Left lung (tissue), 10 donors: ENCODE results near the gene SUV39H2. TPM values are rescaled to one million over a fixed set of nuclear protein-coding genes. Genes with fewer than 3 reads are reported as not detected.

ENCODE experiments used
- ATAC-seq: fragments of 200-7000 bp; cut with Tn5 transposase; one replicate; pipeline ENCODE4 v1.9.1; 2020; ENCODE audit warnings: moderate library complexity
- DNase-seq, 4 donors: peaks; one replicate each; pipeline ENCODE4 v3.0.0-alpha.2; 2013 to 2020
- H3K27ac ChIP-seq, 2 donors: fragments of 200-600 bp; sonication (generic) in 1 of 2; one replicate each; pipeline versions ENCODE4 v1.5.0 to v1.8.0; 2020 to 2021
- H3K27me3 ChIP-seq, 2 donors: fragments of 200-600 bp; sonication (generic) in 1 of 2; one replicate each; pipeline versions ENCODE4 v1.5.0 to v1.8.0; 2020 to 2021
- H3K36me3 ChIP-seq, 2 donors: fragments of 200-600 bp; sonication (generic) in 1 of 2; one replicate each; pipeline versions ENCODE4 v1.5.0 to v1.8.0; 2020 to 2021
- H3K4me1 ChIP-seq, 2 donors: fragments of 200-600 bp; one replicate each; pipeline ENCODE4 v1.8.0; 2021
- H3K4me3 ChIP-seq, 2 donors: fragments of 200-600 bp; sonication (generic) in 1 of 2; one replicate each; pipeline versions ENCODE4 v1.5.0 to v1.8.0; 2020 to 2021; ENCODE audit warnings: mild to moderate bottlenecking in 1 of 2
- H3K9me3 ChIP-seq, 2 donors: fragments of 200-600 bp; sonication (generic) in 1 of 2; one replicate each; pipeline versions ENCODE4 v1.5.0 to v1.8.0; 2020 to 2021
- intact Hi-C, 2 donors: fragments of 100-400 bp; cut with DNase I; formaldehyde crosslinking; loops; one replicate each; pipeline versions ENCODE4 v1.11.2 to v1.14.2; 2022
- polyA plus RNA-seq, 6 donors: library from polyadenylated mRNA; unstranded; fragments of 120-200 nt; gene quantifications; one replicate each; pipeline ENCODE4 v1.2.1, GENCODE V29; 2013; ENCODE audit not compliant: insufficient read length in 6 of 6
- total RNA-seq, 2 donors: library from RNA; stranded (reverse); fragmentation: NEBNext Ultra II Directional; extraction: Animal tissue kit (Norgen Biotek cat#: 25700); gene quantifications; one replicate each; pipeline ENCODE4 v1.2.1, GENCODE V29; 2021
- TF ChIP-seq, protein P1 (sequence below), 2 donors: fragments of 200-600 bp; sonication (generic) in 1 of 2; IDR thresholded peaks; one replicate each; pipeline versions ENCODE4 v1.5.0 to v1.8.0; 2021; ENCODE audit warnings: antibody characterized with exemption in 2 of 2
- donor health status: DM: no; HTN: yes; CAD: no.
- donor health status: DM: no; HTN: no; CAD: no.

The SUV39H2 gene
- total and polyA plus RNA-seq, 8 donors: 10.1 to 18.5 (median 16.6) TPM

DNA sequence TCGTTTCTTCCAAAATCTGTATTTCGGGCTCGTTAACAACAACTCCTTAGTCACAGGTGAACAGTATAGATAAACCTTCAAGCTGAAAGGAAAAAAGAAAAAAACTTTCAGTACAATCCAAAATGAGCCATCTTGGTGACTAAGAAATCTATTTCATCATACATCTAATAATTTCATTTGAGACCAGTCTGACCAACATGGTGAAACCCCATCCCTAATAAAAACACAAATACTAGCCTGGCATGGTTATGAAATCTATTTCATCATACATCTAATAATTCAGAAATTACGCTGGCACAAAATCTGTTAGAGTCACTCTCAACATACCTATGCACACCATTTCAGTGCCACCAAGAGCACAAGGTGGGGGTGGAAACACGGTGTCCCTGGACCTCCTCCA lies 66.4 kb downstream of the SUV39H2 start:
- Histone ChIP-seq H3K4me1 (peaks cover 0 to 4% of the 10 kb centered on the region in 2 donors), H3K4me3 (no peak overlapping the region), H3K9me3 (no peaks in the 10 kb centered on the region), H3K36me3 (peaks cover 0 to 80% of the 10 kb centered on the region in 2 donors), H3K27me3 (no peaks in the 10 kb centered on the region), H3K27ac (no peak overlapping the region)
- TF ChIP-seq, protein P1, sequence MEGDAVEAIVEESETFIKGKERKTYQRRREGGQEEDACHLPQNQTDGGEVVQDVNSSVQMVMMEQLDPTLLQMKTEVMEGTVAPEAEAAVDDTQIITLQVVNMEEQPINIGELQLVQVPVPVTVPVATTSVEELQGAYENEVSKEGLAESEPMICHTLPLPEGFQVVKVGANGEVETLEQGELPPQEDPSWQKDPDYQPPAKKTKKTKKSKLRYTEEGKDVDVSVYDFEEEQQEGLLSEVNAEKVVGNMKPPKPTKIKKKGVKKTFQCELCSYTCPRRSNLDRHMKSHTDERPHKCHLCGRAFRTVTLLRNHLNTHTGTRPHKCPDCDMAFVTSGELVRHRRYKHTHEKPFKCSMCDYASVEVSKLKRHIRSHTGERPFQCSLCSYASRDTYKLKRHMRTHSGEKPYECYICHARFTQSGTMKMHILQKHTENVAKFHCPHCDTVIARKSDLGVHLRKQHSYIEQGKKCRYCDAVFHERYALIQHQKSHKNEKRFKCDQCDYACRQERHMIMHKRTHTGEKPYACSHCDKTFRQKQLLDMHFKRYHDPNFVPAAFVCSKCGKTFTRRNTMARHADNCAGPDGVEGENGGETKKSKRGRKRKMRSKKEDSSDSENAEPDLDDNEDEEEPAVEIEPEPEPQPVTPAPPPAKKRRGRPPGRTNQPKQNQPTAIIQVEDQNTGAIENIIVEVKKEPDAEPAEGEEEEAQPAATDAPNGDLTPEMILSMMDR (IDR thresholded peaks at IDR 0.05): no peak
- intact Hi-C loops: no loop called here
- no peak for DNase-seq
- no peak for ATAC-seq

DNA sequence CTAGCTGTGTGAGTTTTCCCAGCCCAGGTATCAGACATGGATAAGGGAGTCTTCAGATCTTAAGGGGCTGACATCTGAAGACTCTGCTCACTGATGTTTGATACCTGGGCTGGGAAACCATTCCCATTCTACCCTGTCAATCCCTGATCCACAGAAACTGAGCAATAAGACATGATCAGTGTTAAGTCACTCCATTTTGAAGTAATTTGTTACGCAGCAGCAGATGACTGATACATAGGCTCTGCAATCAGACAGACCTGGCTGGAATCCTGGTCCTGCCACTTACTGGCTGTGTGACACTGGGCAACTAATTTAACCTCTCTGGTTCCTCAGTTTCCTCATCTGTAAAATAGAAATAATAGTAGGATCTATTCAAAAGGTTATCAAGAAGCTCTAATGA lies 68.6 kb downstream of the SUV39H2 start:
- DNase-seq (no peak), ATAC-seq (no peak)
- TF ChIP-seq, protein P1 (IDR thresholded peaks at IDR 0.05): no peak
- H3K27ac ChIP-seq: no peak overlapping the region
- intact Hi-C loops: no loop called here
- no peaks in the 10 kb centered on the region for H3K27me3 ChIP-seq
- peaks cover 0 to 25% of the 10 kb centered on the region in 2 donors for H3K4me1 ChIP-seq
- H3K36me3 ChIP-seq: peaks cover 0 to 62% of the 10 kb centered on the region in 2 donors
- H3K4me3 ChIP-seq: no peak overlapping the region
- H3K9me3 ChIP-seq: no peaks in the 10 kb centered on the region

DNA sequence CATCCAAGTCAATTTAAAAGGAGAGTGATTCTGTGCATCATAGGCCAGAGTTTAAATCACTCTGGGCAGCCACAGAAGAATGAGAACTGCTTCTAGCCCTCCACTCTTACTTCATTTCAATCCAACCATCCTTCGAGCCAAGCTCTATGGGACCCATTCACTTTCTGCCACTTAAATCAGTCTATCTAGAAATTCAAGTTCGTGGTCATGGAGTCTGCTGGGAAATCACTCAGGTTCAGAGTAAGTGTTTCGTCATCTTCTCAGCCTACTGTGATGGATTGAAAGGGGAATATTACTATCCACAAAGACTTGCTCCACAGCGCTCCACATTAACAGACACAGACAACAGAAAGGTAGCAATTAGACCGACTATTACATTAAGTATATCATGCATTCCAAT lies 70.6 kb downstream of the SUV39H2 start:
- Histone ChIP-seq H3K9me3 (no peaks in the 10 kb centered on the region), H3K4me3 (no peak overlapping the region), H3K27ac (no peak overlapping the region), H3K36me3 (peaks cover 0 to 42% of the 10 kb centered on the region in 2 donors), H3K27me3 (no peaks in the 10 kb centered on the region), H3K4me1 (peaks cover 8 to 37% of the 10 kb centered on the region in 2 donors)
- intact Hi-C loops: no loop called here
- TF ChIP-seq, protein P1 (IDR thresholded peaks at IDR 0.05): no peak
- ATAC-seq (no peak), DNase-seq (no peak)

DNA sequence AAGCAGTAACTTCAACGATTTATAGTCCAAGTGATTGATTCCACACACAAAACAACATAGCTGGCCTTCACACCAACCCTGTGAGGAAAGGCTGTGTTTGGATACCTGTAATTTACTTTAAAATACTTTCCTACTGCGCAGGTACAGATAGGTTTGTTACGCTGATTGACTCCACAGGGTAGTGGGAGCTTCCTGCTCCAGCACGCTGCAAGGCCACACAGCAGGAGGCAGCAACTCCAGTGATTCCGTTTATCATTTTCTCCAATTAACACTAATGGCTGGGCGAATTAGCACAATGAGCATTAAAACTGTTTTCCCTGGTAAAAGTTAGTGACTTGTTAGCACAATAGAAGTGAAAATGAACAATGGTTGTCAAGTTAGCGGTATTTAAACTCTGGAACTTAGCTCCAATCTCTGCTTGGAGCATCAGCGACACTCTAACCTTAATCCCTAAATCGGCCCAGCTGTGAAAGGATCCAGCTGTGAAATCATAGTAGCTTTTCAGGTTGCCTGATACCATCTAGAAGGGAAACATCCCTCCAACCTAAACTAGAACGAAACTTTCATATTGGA lies 74.3 kb downstream of the SUV39H2 start:
- peaks cover 8 to 47% of the 10 kb centered on the region in 2 donors for H3K4me1 ChIP-seq
- no peak for ATAC-seq
- TF ChIP-seq, protein P1 (IDR thresholded peaks at IDR 0.05): no peak
- peak overlapping the region; percentile 69 to 92 for H3K4me3 ChIP-seq
- no peaks in the 10 kb centered on the region for H3K9me3 ChIP-seq
- H3K36me3 ChIP-seq: peaks cover 0 to 8% of the 10 kb centered on the region in 2 donors
- H3K27ac ChIP-seq: peak overlapping the region; percentile 75 to 95
- no peaks in the 10 kb centered on the region for H3K27me3 ChIP-seq
- intact Hi-C loops: no loop called here
- peak in 1 of 4 donors; percentile 11 for DNase-seq

DNA sequence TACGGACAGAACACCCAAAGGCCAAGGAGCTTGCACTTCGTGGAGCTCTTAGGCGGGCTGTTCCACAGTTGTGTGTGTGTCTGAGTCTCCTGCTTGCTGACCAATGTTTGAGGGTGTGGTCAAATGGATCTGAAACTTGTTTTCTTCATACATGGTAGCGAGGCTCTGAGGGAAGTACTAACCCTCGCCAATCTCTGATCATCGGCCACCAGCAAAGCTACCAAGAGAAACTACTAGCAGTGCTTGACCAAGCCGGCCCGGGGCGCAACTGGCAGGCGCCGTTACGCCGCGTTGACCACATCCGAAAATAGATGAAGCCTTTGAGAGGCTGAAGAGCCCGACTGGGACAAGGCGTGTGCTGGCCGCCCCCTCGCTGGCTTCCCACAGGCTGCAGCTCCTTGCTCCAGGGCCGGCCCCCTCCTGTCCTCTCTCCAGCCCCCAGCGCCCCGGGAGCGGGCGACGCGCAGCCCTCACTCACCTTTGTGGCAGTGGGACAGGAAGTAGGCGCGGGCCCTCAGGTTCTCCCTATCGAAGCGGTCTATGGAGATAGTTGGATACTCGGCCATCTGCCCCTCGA lies 74.8 kb downstream of the SUV39H2 start:
- Histone ChIP-seq H3K4me3 (peak overlapping the region; percentile 69 to 92), H3K27ac (peak overlapping the region; percentile 75 to 95), H3K4me1 (peaks cover 8 to 47% of the 10 kb centered on the region in 2 donors), H3K9me3 (no peaks in the 10 kb centered on the region), H3K36me3 (peaks cover 0 to 2% of the 10 kb centered on the region in 2 donors), H3K27me3 (no peaks in the 10 kb centered on the region)
- TF ChIP-seq, protein P1 (IDR thresholded peaks at IDR 0.05): no peak
- intact Hi-C loops: no loop called here
- peak; percentile 54 for ATAC-seq
- peak in 1 of 4 donors; percentile 42 for DNase-seq

Other genes starting within 250 kb of the SUV39H2 start
- gene FAM107B, start 104.0 kb upstream of the SUV39H2 start, total RNA-seq: 10 to 100 TPM; 66.2 to 75.6 TPM
- gene FAM107B, start 104.0 kb upstream of the SUV39H2 start, polyA plus RNA-seq: 10 to 100 TPM; 74.1 to 93.6 (median 83.1) TPM
- under 1 TPM; 0.38 to 0.71 TPM for gene CDNF, start 40.8 kb upstream of the SUV39H2 start, total RNA-seq
- 1 to 10 TPM; 2.6 to 4.3 (median 3.0) TPM for gene CDNF, start 40.8 kb upstream of the SUV39H2 start, polyA plus RNA-seq
- 10 to 100 TPM in 1 of 2 donors, 1 to 10 TPM in 1; 6.6 to 13.6 TPM for gene HSPA14, start 40.6 kb upstream of the SUV39H2 start, total RNA-seq
- gene HSPA14, start 40.6 kb upstream of the SUV39H2 start, polyA plus RNA-seq: 10 to 100 TPM; 18.4 to 23.8 (median 21.0) TPM
- gene MSANTD7, start 40.6 kb upstream of the SUV39H2 start, total RNA-seq: 10 to 100 TPM in 1 of 2 donors, 1 to 10 TPM in 1; 8.5 to 11.5 TPM
- gene MSANTD7, start 40.6 kb upstream of the SUV39H2 start, polyA plus RNA-seq: 10 to 100 TPM; 15.8 to 18.1 (median 16.1) TPM
- gene DCLRE1C, start 75.2 kb downstream of the SUV39H2 start, total RNA-seq: 10 to 100 TPM in 1 of 2 donors, 1 to 10 TPM in 1; 8.3 to 11.0 TPM
- 10 to 100 TPM; 17.5 to 24.6 (median 20.4) TPM for gene DCLRE1C, start 75.2 kb downstream of the SUV39H2 start, polyA plus RNA-seq
- gene MEIG1, start 80.5 kb downstream of the SUV39H2 start, total RNA-seq: not detected
- gene MEIG1, start 80.5 kb downstream of the SUV39H2 start, polyA plus RNA-seq: 1 to 10 TPM in 5 of 6 donors, under 1 TPM in 1; 0.86 to 1.8 (median 1.3) TPM
- gene OLAH, start 165.1 kb downstream of the SUV39H2 start, total RNA-seq: 10 to 100 TPM in 1 of 2 donors, under 1 TPM in 1; 0.55 to 19.0 TPM
- gene OLAH, start 165.1 kb downstream of the SUV39H2 start, polyA plus RNA-seq: under 1 TPM in 3 of 6 donors, not detected in 3; 0.08 to 0.34 (median 0.24) TPM
- gene ACBD7, start 209.9 kb downstream of the SUV39H2 start, total RNA-seq: 1 to 10 TPM in 1 of 2 donors, under 1 TPM in 1; 0.21 to 1.3 TPM
- gene ACBD7, start 209.9 kb downstream of the SUV39H2 start, polyA plus RNA-seq: 1 to 10 TPM; 4.3 to 9.2 (median 6.1) TPM
- 10 to 100 TPM; 11.7 to 14.3 TPM for gene RPP38, start 218.5 kb downstream of the SUV39H2 start, total RNA-seq
- 10 to 100 TPM; 24.8 to 27.4 (median 25.7) TPM for gene RPP38, start 218.5 kb downstream of the SUV39H2 start, polyA plus RNA-seq